ENCODE results near the gene FANCC. TPM values are rescaled to one million over a fixed set of nuclear protein-coding genes. Genes with fewer than 3 reads are reported as not detected.

FANCC gene
- 5.7 and 7.8 TPM in 2 replicates for total RNA-seq

GRCh38 chr9:95317119-95317892, at the start of gene FANCC:
TSS of gene FANCC (minus strand) at chr9:95317709. CDS start at chr9:95249291, 68,418 bp downstream.

Other genes starting within 250 kb of the FANCC start
- 2.6 and 5.7 TPM in 2 replicates for gene PTCH1, start 199.3 kb upstream of the FANCC start, total RNA-seq

Data from mesangial cell (primary cell).